Lower lobe of right lung (tissue), 2 donors: ENCODE measurements around the gene ENC1. TPM values are rescaled to one million over a fixed set of nuclear protein-coding genes. Genes with fewer than 3 reads are reported as not detected.

Experiments used
- ATAC-seq, 2 donors: fragments of 200-7000 bp; cut with Tn5 transposase; one replicate each; pipeline ENCODE4 v1.9.1; 2020 to 2022; ENCODE audit warnings: mild to moderate bottlenecking in 2 of 2, moderate library complexity in 2 of 2
- DNase-seq: peaks from one replicate; pipeline ENCODE4 v3.0.0-alpha.2; 2020
- H3K27ac ChIP-seq: fragments of 200-600 bp; one replicate; pipeline ENCODE4 v1.8.0; 2022
- H3K27me3 ChIP-seq: fragments of 200-600 bp; one replicate; pipeline ENCODE4 v1.8.0; 2022; ENCODE audit warnings: low read depth
- H3K36me3 ChIP-seq: fragments of 200-600 bp; one replicate; pipeline ENCODE4 v1.8.0; 2022; ENCODE audit warnings: mild to moderate bottlenecking
- H3K4me1 ChIP-seq: fragments of 200-600 bp; one replicate; pipeline ENCODE4 v1.8.0; 2022
- H3K4me3 ChIP-seq: fragments of 200-600 bp; one replicate; pipeline ENCODE4 v1.8.0; 2022; ENCODE audit warnings: mild to moderate bottlenecking
- H3K9me3 ChIP-seq: fragments of 200-600 bp; one replicate; pipeline ENCODE4 v1.8.0; 2022
- CTCF ChIP-seq: fragments of 200-600 bp; IDR thresholded peaks from one replicate; pipeline ENCODE4 v1.8.0; 2022; ENCODE audit warnings: antibody characterized with exemption, mild to moderate bottlenecking
- intact Hi-C: fragments of 100-400 bp; cut with DNase I; formaldehyde crosslinking; loops from one replicate; pipeline ENCODE4 v1.11.0; 2022
- total RNA-seq: library from RNA; stranded (reverse); fragmentation: NEBNext Ultra II Directional; extraction: Animal tissue kit (Norgen Biotek cat#: 25700); gene quantifications from one replicate; pipeline ENCODE4 v1.2.1, GENCODE V29; 2021
- donor health status: DM: no; HTN: yes; CAD: no; lungs with severe emphysema.

Gene ENC1
- total RNA-seq, 1 donor from 2014 or later: 18.8 TPM

DNA sequence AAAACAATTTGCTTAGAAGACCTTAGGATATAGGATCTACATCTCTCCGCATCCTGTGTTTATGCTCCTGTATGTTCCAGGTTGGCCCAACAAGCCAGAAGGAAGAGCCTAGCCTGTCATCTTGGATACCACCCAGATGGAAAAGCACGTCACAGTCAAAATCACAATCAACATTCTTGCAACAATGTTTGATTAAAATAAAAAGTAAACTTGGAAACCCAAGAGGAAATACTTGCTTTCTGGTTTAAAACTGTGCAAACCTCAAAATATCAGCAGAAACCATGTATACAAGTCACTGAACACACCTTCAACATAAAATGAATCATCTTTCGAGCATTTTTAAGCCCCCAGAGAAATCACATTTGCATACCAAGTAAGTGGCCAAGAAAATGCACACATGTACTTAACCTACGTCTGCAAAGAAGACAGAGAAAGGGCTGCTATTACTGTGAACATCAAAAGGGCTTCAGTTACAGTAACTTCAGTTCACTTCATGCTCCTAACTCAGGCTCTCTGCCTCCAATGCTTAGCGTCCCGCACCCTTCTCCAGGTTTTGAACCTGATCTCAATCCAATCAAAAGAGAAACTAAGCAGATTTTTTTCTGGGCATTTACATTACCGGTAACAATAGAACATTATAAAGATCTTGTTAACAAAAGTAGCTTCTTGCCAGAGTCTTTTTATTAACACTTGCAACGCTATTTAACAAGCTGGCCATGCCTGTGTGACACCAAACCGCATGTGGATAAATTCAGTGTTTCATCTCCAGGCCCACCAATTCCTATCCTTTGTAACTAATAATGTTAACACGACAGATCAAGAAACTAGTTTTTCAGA is 1.3 kb downstream of the ENC1 start:
- TF ChIP-seq CTCF: no peak
- ATAC-seq: no peak
- Histone ChIP-seq H3K27me3 (no peaks in the 10 kb centered on the region), H3K36me3 (peaks cover 20% of the 10 kb centered on the region), H3K4me3 (peak overlapping the region; percentile 94), H3K27ac (peak overlapping the region; percentile 93), H3K4me1 (peaks cover 74% of the 10 kb centered on the region), H3K9me3 (no peaks in the 10 kb centered on the region)
- no peak for DNase-seq
- intact Hi-C loops: no loop called here

DNA sequence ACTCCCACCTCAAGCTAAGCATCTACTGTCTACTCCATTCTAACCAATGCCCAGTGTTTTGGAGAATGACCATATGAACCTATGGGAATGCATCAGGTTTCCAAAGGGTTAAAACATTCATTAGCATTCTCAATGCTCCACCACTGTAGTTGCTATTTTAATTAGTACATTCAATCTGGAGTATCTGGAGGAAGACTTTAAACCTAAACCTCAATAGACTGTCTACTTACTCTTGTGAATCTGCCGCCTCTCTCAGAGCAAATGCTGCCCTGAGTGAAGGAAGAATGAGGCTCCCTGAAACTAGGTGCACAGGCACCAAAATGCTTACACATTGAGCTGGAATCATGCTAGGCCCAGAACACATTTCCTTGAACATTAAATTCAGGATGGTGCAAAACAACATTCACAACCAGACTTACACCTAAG is 2.0 kb downstream of the ENC1 start:
- Histone ChIP-seq H3K9me3 (no peaks in the 10 kb centered on the region), H3K27ac (peak overlapping the region; percentile 93), H3K4me3 (peak overlapping the region; percentile 94), H3K36me3 (peaks cover 27% of the 10 kb centered on the region), H3K4me1 (peaks cover 74% of the 10 kb centered on the region), H3K27me3 (no peaks in the 10 kb centered on the region)
- ATAC-seq (no peak), DNase-seq (no peak)
- intact Hi-C loops: no loop called here
- no peak for TF ChIP-seq CTCF

- no peaks in the 10 kb centered on the region for H3K27me3 ChIP-seq
- no peak for DNase-seq
- H3K4me3 ChIP-seq: no peak overlapping the region
- no peak overlapping the region for H3K27ac ChIP-seq
- peaks cover 76% of the 10 kb centered on the region for H3K4me1 ChIP-seq
- no peak for TF ChIP-seq CTCF
- intact Hi-C loops: no loop called here
- ATAC-seq: no peak
- H3K36me3 ChIP-seq: peaks cover 37% of the 10 kb centered on the region
- no peaks in the 10 kb centered on the region for H3K9me3 ChIP-seq
Observed at GRCh38 chr5:74636552-74636951, 4.0 kb downstream of the ENC1 start.

- Histone ChIP-seq H3K27me3 (no peaks in the 10 kb centered on the region), H3K4me1 (peaks cover 76% of the 10 kb centered on the region), H3K4me3 (no peak overlapping the region), H3K36me3 (peaks cover 37% of the 10 kb centered on the region), H3K9me3 (no peaks in the 10 kb centered on the region), H3K27ac (no peak overlapping the region)
- DNase-seq (no peak), ATAC-seq (no peak)
- no peak for TF ChIP-seq CTCF
- intact Hi-C loops: no loop called here
Observed at GRCh38 chr5:74636149-74636548, 4.4 kb downstream of the ENC1 start.

DNA sequence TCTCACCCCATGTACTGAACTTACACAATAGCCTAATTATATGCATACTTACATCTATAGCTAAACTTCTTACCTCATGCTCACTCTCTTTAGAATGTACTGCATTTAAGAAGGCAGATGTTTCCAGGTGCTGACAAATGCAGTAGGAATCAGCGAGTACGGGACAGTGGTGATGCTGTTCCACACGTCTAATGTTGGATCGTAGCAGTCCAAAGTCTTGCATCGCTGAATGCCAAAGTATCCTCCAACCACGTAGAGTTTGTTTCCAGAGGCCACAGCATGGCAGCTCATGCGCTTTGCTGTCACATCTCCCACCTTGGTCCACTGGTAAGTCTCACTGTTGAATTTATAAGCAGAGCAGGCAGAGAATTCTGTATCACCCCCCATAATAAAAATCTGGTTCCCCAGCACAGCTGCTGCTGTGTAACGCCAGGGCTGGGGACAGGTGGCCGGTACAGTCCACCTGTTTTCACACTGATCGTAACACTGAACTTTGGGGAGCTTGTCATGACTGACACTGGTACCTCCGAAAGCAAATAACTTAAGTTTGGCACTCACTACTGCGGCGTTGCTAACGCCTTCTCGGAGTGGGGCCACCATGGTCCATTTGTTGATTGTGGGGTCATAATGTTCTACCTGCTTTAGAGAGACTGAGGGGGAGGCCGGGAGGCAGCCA is 5.8 kb downstream of the ENC1 start:
- no peak overlapping the region for H3K27ac ChIP-seq
- TF ChIP-seq CTCF: no peak
- H3K36me3 ChIP-seq: peaks cover 48% of the 10 kb centered on the region
- H3K9me3 ChIP-seq: no peaks in the 10 kb centered on the region
- intact Hi-C loops: no loop called here
- ATAC-seq (no peak), DNase-seq (no peak)
- no peak overlapping the region for H3K4me3 ChIP-seq
- peaks cover 85% of the 10 kb centered on the region for H3K4me1 ChIP-seq
- no peaks in the 10 kb centered on the region for H3K27me3 ChIP-seq
